ENCODE data around the gene ZYG11A.

DNA sequence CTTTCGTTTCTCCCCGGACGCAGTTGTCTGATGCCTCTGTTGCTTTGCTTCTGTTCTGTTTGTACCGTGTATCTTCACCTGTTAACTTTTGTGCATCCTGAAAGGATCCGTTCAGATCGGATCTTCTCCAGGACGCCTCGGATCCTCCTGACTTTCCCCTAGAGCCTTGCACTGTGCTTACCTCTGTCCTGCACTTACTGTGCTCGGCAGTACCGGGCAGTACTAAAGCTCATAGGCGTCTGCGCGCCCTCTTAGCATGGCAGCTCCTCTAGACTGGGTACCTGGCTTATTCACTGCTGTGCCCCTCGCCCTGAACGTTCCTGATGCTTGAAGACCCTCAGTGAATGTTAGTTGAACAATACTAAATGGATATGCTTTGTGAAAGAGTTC, 85.5 kb downstream of the ZYG11A start:
- TF ChIP-seq POLR2A (IDR thresholded peaks at IDR 0.05; ENCODE audit: control extremely low read depth in 1 of 2, low read depth in 2 of 2, low read length in 2 of 2) (no peak), TBP (IDR thresholded peaks at IDR 0.05; ENCODE audit: low read depth, low read length) (no peak), SIX5 (IDR thresholded peaks at IDR 0.05; ENCODE audit: low read depth, low read length) (no peak), CTCF (IDR thresholded peaks at IDR 0.05; ENCODE audit: control extremely low read depth in 1 of 3, insufficient read depth in 1 of 3, low read depth in 1 of 3, low read length in 3 of 3) (no peak), SP4 (IDR thresholded peaks at IDR 0.05; ENCODE audit: low read length) (no peak), EP300 (IDR thresholded peaks at IDR 0.05; ENCODE audit: borderline replicate concordance in 1 of 2, low read depth in 2 of 2, low read length in 2 of 2) (no peak), RNF2 (IDR thresholded peaks at IDR 0.05; ENCODE audit: borderline replicate concordance, low read depth, low read length, missing control alignments, poor library complexity, severe bottlenecking) (no peak), POLR2AphosphoS5 (IDR thresholded peaks at IDR 0.05; ENCODE audit: low read depth, low read length) (no peak), PHF8 (conservative IDR thresholded peaks at IDR 0.05; ENCODE audit: low read depth, low read length) (no peak), GTF2F1 (IDR thresholded peaks at IDR 0.05; ENCODE audit: borderline replicate concordance, low read depth, low read length) (no peak)
